ENCODE measurements around the gene GRID1. TPM values are rescaled to one million over a fixed set of nuclear protein-coding genes. Genes with fewer than 3 reads are reported as not detected.
A peak's percentile ranks its signal among the peaks of the same experiment; 100 is the strongest.

The GRID1 gene
- total RNA-seq, 4 donors from 2014 or later: 0.03 to 2.7 (median 0.49) TPM

GRCh38 chr10:85651497-85651882 lies 715.1 kb downstream of the GRID1 start:
- Histone ChIP-seq H3K27me3 (no peaks in the 10 kb centered on the region), H3K4me1 (peaks cover 0 to 6% (median 5%) of the 10 kb centered on the region in 3 donors), H3K27ac (no peak overlapping the region), H3K9me3 (no peaks in the 10 kb centered on the region), H3K4me3 (no peak overlapping the region), H3K36me3 (no peaks in the 10 kb centered on the region)
- no peak for DNase-seq
- intact Hi-C loops (cut with DNase I): no loop called here
- WGBS, 2 donors: 38 to 77% methylated on average over 1 to 2 of the region's 2 CpGs
- TF ChIP-seq CTCF (IDR thresholded peaks at IDR 0.05): no peak
- no peak for TF ChIP-seq POLR2A (IDR thresholded peaks at IDR 0.05)

GRCh38 chr10:85650791-85651496 lies 715.7 kb downstream of the GRID1 start:
- 82 to 83% methylated on average over 1 of the region's 1 CpG for WGBS, 2 donors
- H3K36me3 ChIP-seq: no peaks in the 10 kb centered on the region
- H3K4me3 ChIP-seq: no peak overlapping the region
- intact Hi-C loops (cut with DNase I): no loop called here
- no peak for TF ChIP-seq POLR2A (IDR thresholded peaks at IDR 0.05)
- no peak for TF ChIP-seq CTCF (IDR thresholded peaks at IDR 0.05)
- H3K27ac ChIP-seq: no peak overlapping the region
- DNase-seq: no peak
- peaks cover 0 to 6% (median 5%) of the 10 kb centered on the region in 3 donors for H3K4me1 ChIP-seq
- H3K27me3 ChIP-seq: no peaks in the 10 kb centered on the region
- no peaks in the 10 kb centered on the region for H3K9me3 ChIP-seq

- WGBS, 2 donors: 45% methylated on average over 4 of the region's 4 CpGs
- H3K36me3 ChIP-seq: no peaks in the 10 kb centered on the region
- no peaks in the 10 kb centered on the region for H3K27me3 ChIP-seq
- peaks cover 0 to 6% (median 5%) of the 10 kb centered on the region in 3 donors for H3K4me1 ChIP-seq
- peak overlapping the region in 1 of 4 donors; percentile 39 for H3K27ac ChIP-seq
- intact Hi-C loops (cut with DNase I): no loop called here
- H3K4me3 ChIP-seq: no peak overlapping the region
- TF ChIP-seq POLR2A (IDR thresholded peaks at IDR 0.05): no peak
- no peak for TF ChIP-seq CTCF (IDR thresholded peaks at IDR 0.05)
- no peak for DNase-seq
- H3K9me3 ChIP-seq: no peaks in the 10 kb centered on the region
These were observed 717.1 kb downstream of the GRID1 start for GRCh38 chr10:85649461-85649860.

GRCh38 chr10:85648279-85648754 lies 718.3 kb downstream of the GRID1 start:
- Histone ChIP-seq H3K9me3 (no peaks in the 10 kb centered on the region), H3K27ac (peak overlapping the region in 3 of 4 donors; percentile 30 to 76 (median 42)), H3K36me3 (no peaks in the 10 kb centered on the region), H3K4me1 (peaks cover 0 to 6% (median 5%) of the 10 kb centered on the region in 3 donors), H3K4me3 (no peak overlapping the region), H3K27me3 (no peaks in the 10 kb centered on the region)
- no peak for DNase-seq
- TF ChIP-seq POLR2A (IDR thresholded peaks at IDR 0.05) (no peak), CTCF (IDR thresholded peaks at IDR 0.05) (no peak)
- 71 to 82% methylated on average over 6 of the region's 6 CpGs for WGBS, 2 donors
- intact Hi-C loops (cut with DNase I): no loop called here

GRCh38 chr10:85647741-85648140 lies 718.9 kb downstream of the GRID1 start:
- H3K9me3 ChIP-seq: no peaks in the 10 kb centered on the region
- TF ChIP-seq POLR2A (IDR thresholded peaks at IDR 0.05): no peak
- TF ChIP-seq CTCF (IDR thresholded peaks at IDR 0.05): no peak
- intact Hi-C loops (cut with DNase I): no loop called here
- peaks cover 0 to 11% (median 11%) of the 10 kb centered on the region in 3 donors for H3K4me1 ChIP-seq
- DNase-seq: no peak
- WGBS, 2 donors: 68 to 80% methylated on average over 5 of the region's 5 CpGs
- no peaks in the 10 kb centered on the region for H3K27me3 ChIP-seq
- H3K27ac ChIP-seq: peak overlapping the region in 2 of 4 donors; percentile 1 to 27
- no peaks in the 10 kb centered on the region for H3K36me3 ChIP-seq
- no peak overlapping the region for H3K4me3 ChIP-seq

Measured in esophagus squamous epithelium (tissue), 5 donors.